Keratinocyte (primary cell): ENCODE data around the gene STAC3. TPM values are rescaled to one million over a fixed set of nuclear protein-coding genes. Genes with fewer than 3 reads are reported as not detected.

Experiments
- DNase-seq: peaks from one replicate; pipeline ENCODE4 v3.0.0-alpha.2; 2011; ENCODE audit warnings: low read depth, missing footprints, low spot score
- FAIRE-seq: peaks from 2 replicates; lab custom pipeline; 2011; peaks lifted over from hg19 to GRCh38; lab: Jason Lieb, UNC
- H2AFZ ChIP-seq: 2 replicates; pipeline ENCODE4 v1.6.0; 2012; ENCODE audit warnings: low read length, control low read depth, inconsistent platforms; ENCODE audit not compliant: control insufficient read depth
- H3K27ac ChIP-seq: 2 replicates; pipeline ENCODE4 v1.5.1; 2011; ENCODE audit warnings: low read length; ENCODE audit not compliant: control insufficient read depth, insufficient read depth
- H3K27me3 ChIP-seq: 3 replicates; pipeline ENCODE4 v1.6.0; 2011; ENCODE audit warnings: low read length; ENCODE audit not compliant: control insufficient read depth, insufficient read depth; ENCODE audit errors: extremely low read depth
- H3K36me3 ChIP-seq, 2 experiments: 2 replicates in 1 of 2; 3 replicates in 1 of 2; pipeline ENCODE4 v1.5.1; 2011; ENCODE audit warnings: low read length in 2 of 2, mild to moderate bottlenecking in 1 of 2; ENCODE audit not compliant: control insufficient read depth in 2 of 2, insufficient read depth in 2 of 2; ENCODE audit errors: extremely low read depth in 1 of 2
- H3K4me1 ChIP-seq: 3 replicates; pipeline ENCODE4 v1.5.1; 2011; ENCODE audit warnings: low read length; ENCODE audit not compliant: control insufficient read depth, insufficient read depth; ENCODE audit errors: extremely low read depth
- H3K4me2 ChIP-seq: 3 replicates; pipeline ENCODE4 v1.6.0; 2011; ENCODE audit warnings: low read depth, low read length; ENCODE audit not compliant: control insufficient read depth, insufficient read depth; ENCODE audit errors: extremely low read depth
- H3K4me3 ChIP-seq, 3 experiments: fragments of 200-600 bp in 1 of 3; sonication (generic) in 1 of 3; 2 replicates in 2 of 3; 3 replicates in 1 of 3; pipeline ENCODE4 v1.5.1; 2011 to 2016; ENCODE audit warnings: low read length in 3 of 3, mild to moderate bottlenecking in 3 of 3, control low read depth in 2 of 3, inconsistent platforms in 1 of 3, low read depth in 1 of 3, mixed read lengths in 1 of 3, mixed run types in 1 of 3, moderate library complexity in 1 of 3; ENCODE audit not compliant: control insufficient read depth in 2 of 3, insufficient read depth in 2 of 3; ENCODE audit errors: extremely low read depth in 1 of 3
- H3K79me2 ChIP-seq: 2 replicates; pipeline ENCODE4 v1.6.0; 2012; ENCODE audit warnings: low read length; ENCODE audit not compliant: control insufficient read depth, insufficient read depth
- H3K9ac ChIP-seq: 3 replicates; pipeline ENCODE4 v1.6.0; 2011; ENCODE audit warnings: low read length; ENCODE audit not compliant: control insufficient read depth, insufficient read depth; ENCODE audit errors: extremely low read depth
- H3K9me1 ChIP-seq: 3 replicates; pipeline ENCODE4 v1.6.0; 2011; ENCODE audit warnings: low read length; ENCODE audit not compliant: control insufficient read depth, insufficient read depth; ENCODE audit errors: extremely low read depth
- H3K9me3 ChIP-seq: 2 replicates; pipeline ENCODE4 v1.5.1; 2012; ENCODE audit warnings: low read depth, low read length; ENCODE audit not compliant: control insufficient read depth
- H4K20me1 ChIP-seq: 3 replicates; pipeline ENCODE4 v1.6.0; 2011; ENCODE audit warnings: low read length; ENCODE audit not compliant: control insufficient read depth, insufficient read depth; ENCODE audit errors: extremely low read depth
- CTCF ChIP-seq, 3 experiments: IDR thresholded peaks in 1 of 3; conservative IDR thresholded peaks in 1 of 3; optimal IDR thresholded peaks in 1 of 3; 2 replicates in 2 of 3; 3 replicates in 1 of 3; pipeline versions ENCODE3 to v1.5.1; 2011; ENCODE audit warnings: low read length in 3 of 3, mild to moderate bottlenecking in 3 of 3, moderate library complexity in 2 of 3, control low read depth in 1 of 3, inconsistent platforms in 1 of 3; ENCODE audit not compliant: insufficient read depth in 2 of 3; ENCODE audit errors: extremely low read depth in 1 of 3
- EZH2 ChIP-seq: IDR thresholded peaks from one replicate; pipeline ENCODE4 v1.6.1; 2012; ENCODE audit warnings: inconsistent platforms, mild to moderate bottlenecking, low read length, moderate library complexity
- dilution Hi-C: fragments of 300-500 bp; cut with MboI; formaldehyde crosslinking; loops from one replicate; pipeline ENCODE4 v1.7.0; 2020; ENCODE audit warnings: low sequenced_read_pairs; ENCODE audit not compliant: extremely low pct_ligation_motif_present
- polyA plus RNA-seq, 5 experiments: library from polyadenylated mRNA; depleted of rRNA in 3 of 5; stranded (reverse) in 3 of 5; stranded (forward) in 1 of 5; unstranded in 1 of 5; fragments of >200 nt; gene quantifications; 1 replicate in 1 of 5; 2 replicates in 3 of 5; 3 replicates in 1 of 5; pipeline versions ENCODE4 v1.2.1 to v1.2.3, GENCODE V29; 2011 to 2012; ENCODE audit warnings: missing spikeins in 2 of 5, low read depth in 1 of 5, low replicate concordance in 1 of 5

STAC3 gene
- polyA plus RNA-seq, 1 donor (not counting 4 experiments of a cell fraction or from before 2014, with no cell fraction given): 0.94 TPM

- TF ChIP-seq CTCF (optimal IDR thresholded peaks at IDR 0.05 in 1 of 3, IDR thresholded peaks at IDR 0.05 in 1 of 3, conservative IDR thresholded peaks at IDR 0.05 in 1 of 3; ENCODE audit: extremely low read depth in 1 of 3, insufficient read depth in 2 of 3, low read length in 3 of 3) (no peak), EZH2 (no peak)
- peaks cover 6% of the 10 kb centered on the region for H3K4me1 ChIP-seq
- FAIRE-seq (no peak), DNase-seq (no peak)
- no peaks in the 10 kb centered on the region for H3K9me1 ChIP-seq
- H3K9me3 ChIP-seq: no peaks in the 10 kb centered on the region
- no peaks in the 10 kb centered on the region for H3K79me2 ChIP-seq
- H3K4me3 ChIP-seq: no peak overlapping the region
- H4K20me1 ChIP-seq: no peaks in the 10 kb centered on the region
- H3K27me3 ChIP-seq: peaks cover 29% of the 10 kb centered on the region
- no peaks in the 10 kb centered on the region for H3K36me3 ChIP-seq
- no peak overlapping the region for H3K9ac ChIP-seq
- no peak overlapping the region for H3K4me2 ChIP-seq
- no peak overlapping the region for H3K27ac ChIP-seq
- dilution Hi-C loops: no loop called here
- H2AFZ ChIP-seq: no peak overlapping the region
Measured at GRCh38 chr12:57223191-57224165, 27.5 kb downstream of the STAC3 start.

GRCh38 chr12:57222286-57223190 is 28.4 kb downstream of the STAC3 start:
- no peaks in the 10 kb centered on the region for H3K9me1 ChIP-seq
- no peak for TF ChIP-seq EZH2
- TF ChIP-seq CTCF (optimal IDR thresholded peaks at IDR 0.05 in 1 of 3, IDR thresholded peaks at IDR 0.05 in 1 of 3, conservative IDR thresholded peaks at IDR 0.05 in 1 of 3; ENCODE audit: extremely low read depth in 1 of 3, insufficient read depth in 2 of 3, low read length in 3 of 3): no peak
- no peaks in the 10 kb centered on the region for H4K20me1 ChIP-seq
- peaks cover 15% of the 10 kb centered on the region for H3K4me1 ChIP-seq
- no peaks in the 10 kb centered on the region for H3K36me3 ChIP-seq
- H3K79me2 ChIP-seq: no peaks in the 10 kb centered on the region
- no peak overlapping the region for H3K27ac ChIP-seq
- no peak overlapping the region for H3K4me3 ChIP-seq
- H3K9me3 ChIP-seq: no peaks in the 10 kb centered on the region
- dilution Hi-C loops: no loop called here
- H3K4me2 ChIP-seq: no peak overlapping the region
- H3K27me3 ChIP-seq: peaks cover 35% of the 10 kb centered on the region
- H3K9ac ChIP-seq: no peak overlapping the region
- DNase-seq: no peak
- FAIRE-seq: no peak
- no peak overlapping the region for H2AFZ ChIP-seq
